ENCODE results near the gene MST1R.
"Not testable (repeated sequence)": the region's sequence is repeated elsewhere in the genome, so short reads cannot be mapped to it uniquely, and the experiment has no call there.

The MST1R gene

DNA sequence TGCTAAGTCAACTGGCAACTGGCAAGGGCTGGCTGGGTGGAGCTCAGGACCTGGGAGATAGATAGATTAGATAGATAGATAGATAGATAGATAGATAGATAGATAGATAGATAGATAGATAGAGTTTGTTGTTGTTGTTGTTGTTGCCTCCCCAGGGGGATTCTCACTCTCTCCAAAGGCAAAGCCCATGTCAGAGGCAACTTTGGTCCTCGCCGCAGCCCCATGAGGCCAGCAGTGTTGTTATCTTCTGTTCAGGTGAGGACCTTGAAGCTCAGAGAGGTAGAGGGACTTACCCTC, 7.4 kb upstream of the MST1R start:
- DNase-seq (ENCODE audit: low spot score) = no peak

DNA sequence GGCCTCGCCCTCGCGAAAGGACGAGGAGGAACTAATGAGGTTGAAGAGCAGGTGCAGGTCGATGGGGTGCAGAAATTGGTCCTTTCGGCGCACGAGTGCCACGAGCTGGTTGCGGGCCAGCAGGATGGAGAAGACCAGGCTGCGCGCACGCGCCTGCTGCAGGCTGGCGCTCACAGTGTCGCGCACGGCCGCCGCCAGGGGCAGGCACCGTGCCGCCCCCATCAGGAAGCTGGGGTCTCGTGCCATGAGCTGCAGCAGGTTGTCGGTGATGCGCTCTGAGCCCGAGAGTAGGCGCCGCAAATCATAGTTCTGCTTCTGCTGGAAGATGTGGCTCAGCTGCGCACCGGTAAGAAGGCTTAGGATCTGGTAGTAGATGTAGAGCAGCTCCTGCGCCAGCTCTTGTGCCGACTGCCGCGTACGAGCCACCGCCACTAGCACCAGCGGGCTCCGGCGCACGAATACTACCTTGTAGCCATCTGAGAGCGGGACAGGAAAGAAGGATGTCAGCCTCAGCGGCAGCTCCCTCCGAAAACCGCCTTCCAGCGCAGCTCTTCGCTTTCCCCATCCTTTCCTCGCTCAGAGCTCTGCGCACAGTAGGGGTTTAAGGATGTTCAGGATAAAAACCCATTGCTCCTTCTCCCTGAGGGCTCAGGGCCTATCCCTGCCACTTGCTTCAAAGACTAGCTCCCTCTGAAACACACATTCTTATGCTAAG, 6.9 kb upstream of the MST1R start:
- DNase-seq (ENCODE audit: low spot score) = no peak

DNA sequence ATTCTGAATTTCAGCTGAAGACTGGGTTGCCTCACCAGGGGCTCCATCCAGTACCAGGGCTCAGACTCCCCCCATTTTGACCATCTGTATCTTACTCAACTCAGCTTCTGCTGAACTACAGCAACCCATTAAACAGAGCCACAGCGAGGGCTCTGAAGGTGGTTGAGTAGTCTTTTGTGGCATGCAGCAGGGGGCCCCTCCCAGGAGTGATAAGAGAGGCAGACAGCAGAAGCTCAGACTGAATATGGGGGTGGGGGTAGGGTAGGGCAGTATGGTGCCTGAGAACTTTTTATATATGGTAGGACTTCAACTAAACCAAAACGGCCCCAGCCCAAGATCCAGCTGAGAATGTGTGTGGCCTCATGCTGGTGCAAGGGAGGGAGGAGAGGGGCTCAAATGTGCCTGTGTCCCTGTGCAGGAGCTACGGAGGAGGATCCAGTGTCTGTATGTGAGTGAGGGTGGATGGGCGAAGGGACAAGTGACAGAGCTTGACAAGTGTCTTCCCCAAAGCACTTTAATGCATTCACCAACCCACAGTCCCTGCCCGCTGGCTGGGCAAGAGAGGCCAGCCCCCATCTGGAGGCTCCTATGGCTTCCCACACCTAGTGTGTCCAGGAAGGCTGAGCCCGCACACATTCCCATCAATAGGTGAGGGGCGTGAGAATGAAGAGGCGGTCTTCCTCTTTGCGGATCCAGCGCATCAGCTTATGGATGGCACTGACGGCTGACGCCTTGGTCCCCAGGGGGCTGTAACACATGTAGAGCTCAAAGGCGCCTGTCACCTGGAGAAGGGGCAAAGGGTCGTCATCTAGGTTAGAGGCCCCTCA, 4.9 kb upstream of the MST1R start:
- no peak for DNase-seq (ENCODE audit: low spot score)

- peak; percentile 73 for DNase-seq (ENCODE audit: low spot score)
Measured at GRCh38 chr3:49906073-49906743, 2.5 kb upstream of the MST1R start.

DNA sequence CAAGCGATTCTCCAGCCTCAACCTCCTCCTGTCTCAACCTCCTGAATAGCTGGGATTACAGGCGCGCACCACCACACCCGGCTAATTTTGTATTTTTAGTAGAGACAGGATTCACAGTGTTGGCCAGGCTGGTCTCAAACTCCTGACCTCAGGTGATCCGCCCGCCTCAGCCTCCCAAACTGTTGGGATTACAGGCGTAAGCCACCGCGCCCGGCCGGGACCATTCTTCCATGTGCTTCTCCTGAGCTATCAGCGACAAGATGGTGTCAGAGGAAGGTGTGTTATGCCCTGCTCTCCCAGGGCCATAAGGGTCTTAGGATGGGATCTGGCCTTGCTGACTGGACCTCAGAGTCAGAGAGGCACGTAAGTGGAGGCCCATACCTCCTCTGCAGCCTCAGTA, 775 bp upstream of the MST1R start:
- DNase-seq (ENCODE audit: low spot score) = not testable (repeated sequence)

DNA sequence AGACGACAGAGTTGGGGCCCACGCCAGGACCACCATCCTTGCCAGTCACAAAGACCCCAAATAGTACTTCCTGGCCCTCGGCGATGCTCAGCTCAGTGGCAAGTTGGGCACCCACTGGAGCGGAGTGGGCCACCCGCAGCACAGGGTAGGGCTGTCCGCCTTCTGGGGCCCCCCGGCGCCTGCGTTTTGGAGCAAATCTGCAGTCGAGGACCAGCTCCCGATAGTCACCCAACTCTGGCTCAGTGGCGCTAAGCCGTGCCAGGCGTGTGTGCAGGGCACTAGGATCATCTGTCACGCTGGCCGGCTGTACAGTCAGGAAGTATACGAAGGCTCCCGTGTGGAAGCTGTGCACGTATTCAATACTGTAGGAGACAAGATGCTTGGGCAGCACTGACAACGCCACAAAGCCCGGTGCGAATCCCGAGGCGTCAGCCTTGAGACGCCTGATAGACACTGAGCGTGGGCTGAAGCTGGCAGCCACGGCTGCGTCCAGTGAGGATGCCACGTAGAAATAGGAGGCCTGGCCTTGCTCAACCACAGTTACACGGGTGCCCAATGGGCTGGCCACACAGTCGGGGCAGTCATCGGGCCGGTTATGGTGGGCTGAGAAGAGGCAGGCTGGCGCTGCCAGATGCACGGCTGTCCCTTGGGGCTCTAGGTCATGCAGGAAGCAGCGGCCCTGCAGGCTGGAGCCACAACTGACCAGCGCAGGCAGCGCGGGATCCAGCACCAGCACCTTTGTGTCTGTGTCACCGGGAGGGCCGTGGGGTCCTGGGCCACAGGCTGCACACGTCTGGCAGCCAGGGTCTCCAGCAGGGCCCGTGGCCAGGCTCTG, 945 bp downstream of the MST1R start:
- DNase-seq (ENCODE audit: low spot score) = no peak

DNA sequence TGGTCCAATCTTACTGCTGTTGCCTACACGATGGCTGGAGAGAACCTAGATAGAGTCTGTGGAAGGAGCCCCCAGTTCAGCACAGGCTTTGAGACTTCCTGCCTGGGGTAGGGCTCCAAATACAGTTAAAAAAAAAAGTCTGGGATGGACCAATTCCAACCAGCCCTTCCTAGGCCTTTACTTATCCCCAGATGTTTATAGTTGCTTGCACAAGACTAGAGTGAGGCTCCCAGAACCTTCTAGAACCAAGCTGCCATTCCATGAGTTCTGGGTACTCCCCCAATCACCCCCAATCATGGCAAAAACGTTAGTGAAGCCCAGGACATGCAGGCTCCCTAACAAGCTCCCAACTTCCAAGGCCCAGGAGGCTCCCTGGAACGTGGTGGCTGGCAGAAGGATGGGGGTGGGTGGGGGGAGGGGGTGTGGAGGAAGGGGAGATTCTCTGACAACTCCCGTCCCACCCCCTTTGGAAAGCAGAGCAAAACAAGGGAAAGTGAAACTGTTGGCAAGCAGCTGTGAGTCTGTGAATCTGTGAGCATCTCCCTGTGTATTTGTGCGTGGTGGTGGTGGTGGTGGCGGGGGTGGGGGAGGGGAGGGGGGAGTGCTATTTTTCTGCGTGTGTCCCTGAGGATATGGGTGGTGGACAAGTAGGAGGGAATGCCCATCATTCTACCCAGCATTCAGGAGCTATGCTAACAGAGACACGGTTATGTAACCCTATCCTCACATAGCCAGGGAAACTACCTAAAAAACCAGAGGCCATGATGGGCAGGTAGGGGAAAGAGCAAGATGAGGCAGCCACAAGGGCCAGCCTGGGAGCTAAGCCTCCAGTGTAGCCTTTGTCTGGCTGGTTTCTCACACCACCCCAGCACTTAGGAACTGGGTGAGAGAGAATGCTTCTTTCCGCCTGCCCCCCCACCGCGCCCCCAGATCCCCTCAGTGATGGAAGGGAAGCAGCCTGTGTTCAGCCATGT, 2.0 kb downstream of the MST1R start:
- no peak for DNase-seq (ENCODE audit: low spot score)

DNA sequence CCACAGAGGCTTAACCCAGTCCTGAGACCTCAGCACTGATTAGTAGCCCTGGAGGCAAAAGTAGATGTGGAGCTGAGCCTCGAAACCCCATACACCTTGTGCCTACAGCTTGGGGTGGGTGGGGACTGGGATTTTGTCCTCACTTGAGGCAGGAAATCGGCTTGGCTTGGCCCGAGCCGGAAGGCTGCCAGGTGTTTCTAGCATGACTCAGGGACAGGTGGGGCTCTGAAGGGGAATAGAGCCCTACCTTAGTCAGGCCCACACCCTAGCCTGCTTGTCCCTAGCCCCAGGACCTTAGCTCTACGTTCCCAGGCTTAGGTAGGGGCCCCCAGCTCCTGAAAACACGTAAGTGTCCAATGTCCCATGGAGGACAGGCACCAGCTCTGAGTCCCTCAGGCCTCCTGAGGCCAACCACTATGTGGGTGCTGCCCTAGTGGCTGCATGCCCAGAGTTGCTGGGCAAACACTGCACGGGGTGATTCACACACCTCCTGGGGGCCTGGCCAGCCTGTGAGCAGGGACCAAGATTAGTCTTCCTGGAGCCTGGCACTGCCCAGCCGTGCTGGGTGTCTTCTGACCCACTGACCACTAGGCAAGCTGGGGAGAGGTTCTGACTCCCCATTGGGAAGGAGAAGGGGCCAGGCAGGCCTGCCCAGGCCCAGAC, 3.1 kb downstream of the MST1R start:
- DNase-seq (ENCODE audit: low spot score) = no peak

DNA sequence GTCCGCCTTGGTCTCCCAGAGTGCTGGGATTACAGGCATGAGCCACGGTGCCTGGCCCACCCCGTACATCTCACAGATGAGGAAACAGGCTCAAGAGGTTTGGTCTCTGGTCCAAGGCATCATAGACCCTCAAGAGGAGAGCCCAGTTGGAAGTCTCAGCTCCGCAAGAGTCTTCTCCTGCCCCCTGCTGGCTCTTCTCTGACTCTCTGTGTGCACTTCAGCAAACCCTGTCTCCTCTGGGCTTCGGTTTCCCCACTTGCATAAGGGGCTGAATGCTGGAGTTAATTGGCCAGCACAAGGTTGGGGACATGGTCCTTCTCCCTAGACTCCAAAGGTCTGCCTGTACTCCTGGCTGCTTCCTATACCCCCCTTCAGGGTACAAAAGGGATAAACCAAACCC, 3.9 kb downstream of the MST1R start:
- no peak for DNase-seq (ENCODE audit: low spot score)

- no peak for DNase-seq (ENCODE audit: low spot score)
Measured at GRCh38 chr3:49898991-49899390, 4.7 kb downstream of the MST1R start.

GRCh38 chr3:49896345-49896744, 7.3 kb downstream of the MST1R start:
- no peak for DNase-seq (ENCODE audit: low spot score)

GRCh38 chr3:49895791-49896190, 7.9 kb downstream of the MST1R start:
- no peak for DNase-seq (ENCODE audit: low spot score)

GRCh38 chr3:49889296-49889695, 14.4 kb downstream of the MST1R start:
- no peak for DNase-seq (ENCODE audit: low spot score)

- no peak for DNase-seq (ENCODE audit: low spot score)
Measured at GRCh38 chr3:49886922-49887265, 16.8 kb downstream of the MST1R start.

DNA sequence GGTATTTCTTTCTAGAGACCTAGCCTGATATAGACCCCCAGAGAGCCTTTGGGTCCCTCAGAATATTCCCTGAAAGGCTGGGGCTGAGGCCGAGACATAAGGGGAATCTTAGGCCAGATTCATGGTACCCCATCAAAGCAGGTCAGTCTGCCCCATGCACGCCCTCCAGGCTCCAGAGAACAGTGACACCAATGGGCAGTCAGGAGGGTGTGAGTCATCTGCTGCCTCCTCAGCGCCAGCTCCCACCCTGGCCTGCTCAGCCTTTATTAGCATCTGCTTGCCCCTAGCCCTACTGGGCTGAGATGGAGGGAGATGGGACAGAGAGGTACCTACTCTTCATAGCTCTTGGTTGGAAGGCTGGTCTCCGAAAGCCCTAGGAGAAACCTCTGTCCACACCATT, 19.7 kb downstream of the MST1R start:
- DNase-seq (ENCODE audit: low spot score) = peak; percentile 56

GRCh38 chr3:49882166-49882565, 21.5 kb downstream of the MST1R start:
- DNase-seq (ENCODE audit: low spot score) = no peak

GRCh38 chr3:49880581-49881315, 22.9 kb downstream of the MST1R start:
- DNase-seq (ENCODE audit: low spot score) = no peak

DNA sequence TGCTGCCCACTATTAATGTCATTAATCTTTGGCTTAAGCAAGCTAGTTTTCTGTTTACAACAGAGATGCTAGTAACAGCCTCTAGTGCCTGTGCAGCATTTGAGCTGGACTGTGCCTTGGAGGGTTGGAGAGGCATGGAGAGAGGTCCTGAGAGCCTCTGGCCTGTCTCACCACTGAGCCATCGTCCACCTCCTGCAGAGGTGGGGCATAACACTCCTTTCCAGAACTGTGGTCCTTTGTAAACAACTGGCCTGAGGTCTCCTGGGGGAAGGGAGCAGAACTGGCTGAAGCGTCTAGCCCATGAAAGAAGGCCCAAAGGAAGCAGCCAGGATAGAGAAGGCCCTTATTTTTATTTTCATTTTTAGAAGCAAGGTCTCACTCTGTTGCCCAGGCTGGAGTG, 24.0 kb downstream of the MST1R start:
- DNase-seq (ENCODE audit: low spot score) = no peak

- no peak for DNase-seq (ENCODE audit: low spot score)
Measured at GRCh38 chr3:49878686-49879085, 25.0 kb downstream of the MST1R start.

DNA sequence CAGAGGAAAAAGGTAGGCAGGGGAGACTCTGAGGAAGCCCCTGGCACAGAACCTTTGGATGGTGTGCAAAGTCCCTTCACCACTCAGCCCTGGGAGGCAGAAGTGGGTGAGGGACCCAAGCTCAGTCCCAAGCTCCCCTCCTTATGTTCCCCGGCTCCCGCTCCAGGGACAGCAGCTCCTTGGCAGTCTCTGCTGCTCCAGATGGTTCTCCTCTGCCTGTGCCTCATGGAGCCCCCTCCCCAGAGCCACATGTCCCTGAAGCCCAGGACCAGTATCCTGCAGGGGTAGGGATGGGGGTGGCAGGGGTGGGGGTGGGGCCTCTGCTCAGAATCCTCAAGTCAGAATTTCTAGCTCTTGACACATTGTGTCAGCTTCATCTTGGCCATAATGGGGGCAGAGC, 26.0 kb downstream of the MST1R start:
- no peak for DNase-seq (ENCODE audit: low spot score)

All from COLO829 (cell line).